HG03196 (cell line): ENCODE measurements around the gene G2E3.
"Not testable (repeated sequence)": the region's sequence is repeated elsewhere in the genome, so short reads cannot be mapped to it uniquely, and the experiment has no call there.

Source experiments
- ATAC-seq: cut with Tn5 transposase; IDR thresholded peaks from one replicate; pipeline ENCODE4 v1.9.1; 2021; ENCODE audit not compliant: unreplicated experiment

The G2E3 gene

DNA sequence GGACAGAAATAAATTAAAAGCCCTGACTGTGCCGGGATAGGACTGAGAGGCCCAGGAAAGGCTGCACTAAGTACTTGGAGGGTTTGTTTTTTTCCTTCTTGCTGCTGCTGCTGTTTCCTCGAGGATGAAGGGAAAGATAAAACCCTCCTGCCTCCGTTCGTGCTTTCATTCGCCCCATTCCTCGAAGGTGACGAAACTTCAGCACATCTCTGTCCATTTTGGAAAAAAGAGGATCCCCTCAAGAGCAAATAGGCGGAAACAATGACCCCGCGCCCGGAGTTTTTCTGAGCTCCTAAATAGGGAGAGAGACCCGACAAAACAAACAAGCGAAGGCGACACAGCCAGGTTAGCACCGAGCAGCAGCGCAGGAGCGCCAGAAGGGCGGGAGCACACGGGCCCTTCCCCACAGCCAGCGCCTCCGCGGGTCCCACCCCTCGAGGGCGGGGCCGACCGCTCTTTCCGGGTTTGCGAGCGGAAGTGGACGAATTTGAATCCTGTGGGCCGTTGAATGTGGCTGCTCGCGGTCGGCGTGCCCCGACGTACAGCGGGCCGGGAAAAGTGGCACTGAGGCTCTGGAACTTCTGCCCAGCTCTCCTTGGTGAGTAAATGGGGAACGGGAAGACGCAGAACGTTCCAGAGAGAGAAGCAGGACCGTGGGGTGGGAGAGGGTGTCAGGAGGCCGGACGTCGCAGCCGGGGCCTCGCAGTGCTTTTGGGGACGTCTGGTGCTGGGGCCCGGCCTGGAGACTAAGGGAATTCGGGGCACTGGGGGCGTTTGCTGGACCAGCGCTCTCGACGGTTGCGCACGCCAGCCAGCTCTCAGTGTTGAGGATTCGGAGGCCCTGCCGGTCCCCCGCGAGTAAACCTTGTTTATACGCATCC, at the start of gene G2E3:
Gene G2E3 (plus strand): TSS at position 484 of the 881 bp plus-strand sequence. CDS start 21,922 bp downstream, outside the sequence.
- peak; percentile 98 for ATAC-seq

- no peak for ATAC-seq
Measured at GRCh38 chr14:30517737-30518136, 41.2 kb upstream of the G2E3 start.

DNA sequence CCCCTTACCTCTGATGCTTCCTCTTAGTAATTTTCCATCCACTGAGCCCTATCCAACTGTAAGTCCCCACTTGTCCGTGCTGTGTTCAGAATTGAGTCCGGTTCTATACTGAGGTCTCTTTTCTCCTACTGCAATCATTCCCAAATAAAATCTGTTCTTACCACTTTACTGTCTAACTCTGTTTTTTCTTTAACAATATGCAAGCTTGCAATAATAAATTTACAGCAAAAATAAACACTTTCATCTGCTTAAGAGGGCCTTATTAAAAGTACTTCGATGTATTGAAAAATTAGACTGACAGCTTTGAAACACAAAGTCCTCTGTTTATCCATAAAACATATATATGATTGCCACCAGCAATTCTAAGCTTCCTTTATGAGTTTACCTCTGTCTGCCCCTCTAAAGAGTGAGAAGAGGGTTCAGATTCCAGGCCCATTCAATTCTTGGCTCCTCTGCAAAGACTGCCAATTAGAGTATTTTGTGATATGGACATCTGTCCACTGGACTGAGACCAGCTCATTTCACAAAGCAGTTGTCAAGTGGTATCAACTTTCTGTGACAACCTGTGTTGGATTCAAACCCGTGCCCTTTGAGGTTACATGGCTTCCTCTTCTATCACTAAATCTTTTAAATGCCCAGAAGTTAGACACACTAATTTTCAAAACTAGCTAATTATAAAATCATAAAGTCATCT, 39.9 kb upstream of the G2E3 start:
- no peak for ATAC-seq

GRCh38 chr14:30519961-30520360, 39.0 kb upstream of the G2E3 start:
- ATAC-seq: no peak

GRCh38 chr14:30520536-30520935, 38.4 kb upstream of the G2E3 start:
- no peak for ATAC-seq

DNA sequence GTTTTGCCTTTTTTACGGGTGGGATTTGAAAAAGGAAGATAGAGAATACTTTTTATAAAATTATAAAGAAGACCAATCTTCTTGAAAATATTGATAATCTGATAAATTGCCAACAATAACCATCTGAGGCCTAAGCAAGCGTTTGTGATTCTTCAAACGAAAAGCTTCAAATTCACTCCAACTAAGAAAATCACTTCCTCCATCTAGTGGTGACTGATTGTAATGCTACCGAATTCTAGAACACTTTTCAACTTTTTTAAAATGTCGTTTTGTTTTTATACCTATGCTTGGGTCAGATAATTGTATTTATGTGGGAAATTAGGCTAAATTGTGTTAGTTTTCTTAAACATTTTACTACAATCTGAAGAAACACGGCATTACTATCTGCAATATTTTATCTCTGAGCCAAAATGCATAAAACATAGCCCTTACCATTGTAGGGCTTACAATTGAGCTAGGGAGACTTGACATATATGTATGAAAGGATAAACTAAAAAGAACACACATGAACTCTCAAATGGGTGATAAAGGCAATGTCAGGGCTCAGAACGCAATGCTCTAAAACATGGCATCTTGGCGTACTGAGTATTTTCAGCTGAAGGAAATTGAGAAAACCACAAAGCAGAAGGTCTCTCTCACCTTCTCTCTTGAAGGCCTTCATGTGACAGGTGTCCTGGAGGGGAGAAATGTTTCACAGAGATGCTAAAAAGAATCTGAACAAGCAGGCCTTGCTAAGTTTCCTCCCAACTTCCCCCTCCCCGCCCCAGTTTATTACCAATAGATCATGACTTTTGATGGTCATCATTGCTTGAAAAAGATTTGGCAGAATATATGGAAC, 36.8 kb upstream of the G2E3 start:
- no peak for ATAC-seq

DNA sequence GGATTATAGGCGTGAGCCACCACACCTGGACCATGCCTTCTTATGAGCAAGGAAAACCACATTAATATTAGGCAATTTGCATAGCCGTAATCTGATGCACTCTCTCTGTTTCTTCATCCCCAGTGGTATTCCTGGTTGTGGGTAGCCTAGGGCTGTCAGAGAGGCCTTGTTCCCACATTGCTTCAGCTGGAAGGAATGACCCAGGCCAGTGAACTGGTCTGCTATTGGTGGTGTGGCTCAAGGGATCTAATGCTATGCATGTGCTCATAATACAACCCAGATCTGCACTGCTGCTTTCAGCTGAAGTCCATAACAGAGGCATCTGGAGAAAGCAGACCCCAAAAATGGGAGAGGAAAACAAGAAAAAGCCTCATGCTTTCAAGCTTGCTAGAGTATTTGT, 33.1 kb upstream of the G2E3 start:
- no peak for ATAC-seq

DNA sequence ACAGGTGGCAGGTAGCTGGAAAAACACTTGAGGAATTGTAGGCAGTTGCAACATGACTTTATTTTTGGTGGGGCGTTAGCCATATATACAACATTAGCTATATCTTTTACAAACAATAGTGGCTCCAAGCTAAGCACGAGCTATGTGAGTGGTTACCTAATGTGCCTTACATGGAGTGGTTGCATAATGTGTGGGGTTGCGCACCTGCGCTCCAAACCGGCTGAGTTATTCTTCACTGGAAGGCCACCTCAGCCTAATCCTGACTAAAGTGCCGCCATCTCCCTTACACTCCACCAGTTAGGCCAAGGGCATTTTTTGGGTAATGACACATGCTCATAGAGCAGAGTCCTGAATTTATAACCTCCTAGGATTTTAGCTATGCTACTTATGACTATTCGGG, 31.8 kb upstream of the G2E3 start:
- ATAC-seq: no peak

DNA sequence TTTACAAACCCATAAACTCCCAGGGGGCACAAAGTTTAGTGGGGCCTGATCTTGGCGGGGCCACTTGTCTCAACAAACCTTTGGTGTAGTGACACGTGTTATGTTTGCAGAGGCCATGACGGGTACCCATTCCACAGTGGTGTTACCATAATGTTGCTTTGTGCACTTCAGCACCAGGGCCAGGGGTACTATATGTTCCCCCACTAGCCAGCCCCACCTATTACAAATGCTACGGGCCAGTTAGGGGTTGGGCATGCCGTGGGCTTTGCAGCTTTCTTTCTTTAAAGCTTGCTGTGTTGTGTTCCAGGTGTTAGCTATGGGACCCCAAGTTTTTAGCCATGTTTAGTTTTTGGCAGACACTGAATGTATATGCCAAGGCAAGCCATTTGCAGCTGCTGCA, 30.8 kb upstream of the G2E3 start:
- ATAC-seq: no peak

DNA sequence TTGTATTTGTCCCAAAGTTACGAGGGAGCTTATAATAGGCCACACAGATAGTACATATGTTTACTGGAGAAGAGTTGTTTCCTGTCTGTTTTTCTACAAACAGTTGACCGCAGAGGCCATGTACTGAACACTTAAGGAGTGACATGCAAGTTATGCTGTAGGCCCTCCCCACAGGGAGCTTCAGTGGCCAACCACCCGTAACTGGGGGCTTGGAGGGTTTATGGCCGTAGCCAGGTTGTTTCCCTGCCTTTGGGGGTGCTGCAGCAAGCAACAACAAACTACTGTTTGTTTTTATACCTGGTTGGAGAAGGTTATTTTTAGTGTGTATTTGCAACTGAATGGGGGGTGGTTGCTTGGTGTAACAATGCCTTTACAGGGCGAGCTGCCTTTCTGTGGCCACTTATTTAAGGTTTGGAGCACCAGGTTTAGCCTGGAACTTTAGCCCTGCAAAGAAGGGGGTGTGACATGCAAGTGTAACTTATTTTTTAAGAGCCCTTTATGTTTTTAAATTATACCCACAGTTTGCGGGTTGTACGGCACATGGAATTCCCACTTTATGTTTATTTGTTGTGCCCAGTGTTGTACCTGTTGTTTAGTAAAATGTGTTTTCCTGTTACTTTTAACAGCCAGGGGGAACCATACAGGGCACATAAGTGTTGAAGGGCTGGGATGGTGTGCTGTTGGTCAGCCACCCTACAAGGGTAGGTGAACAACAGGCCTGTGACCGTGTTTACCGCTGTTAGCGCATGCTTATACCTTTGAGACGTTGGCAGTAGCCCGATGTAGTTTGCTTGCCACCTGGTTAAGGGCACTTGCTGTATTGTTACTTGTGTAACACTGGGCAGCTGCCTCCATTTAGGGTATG, 29.9 kb upstream of the G2E3 start:
- ATAC-seq: no peak

DNA sequence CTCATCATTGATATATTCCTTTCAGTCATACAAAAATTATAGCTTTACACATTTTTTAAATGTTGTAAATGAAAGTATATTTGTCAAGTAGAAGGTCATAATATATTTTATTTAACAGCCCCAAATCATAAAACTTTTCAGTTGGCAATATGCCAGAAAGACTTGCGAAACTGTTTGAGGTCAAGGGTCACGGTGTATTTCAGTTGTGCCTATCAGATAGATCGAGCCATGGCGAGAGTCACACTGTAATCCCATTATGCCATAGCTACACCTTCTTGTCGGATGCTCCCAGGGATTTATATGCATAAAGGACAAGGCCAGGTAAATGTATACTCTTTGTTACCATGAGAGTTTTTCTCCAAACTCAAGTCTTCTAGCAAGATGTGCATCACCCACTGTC, 26.7 kb upstream of the G2E3 start:
- no peak for ATAC-seq

DNA sequence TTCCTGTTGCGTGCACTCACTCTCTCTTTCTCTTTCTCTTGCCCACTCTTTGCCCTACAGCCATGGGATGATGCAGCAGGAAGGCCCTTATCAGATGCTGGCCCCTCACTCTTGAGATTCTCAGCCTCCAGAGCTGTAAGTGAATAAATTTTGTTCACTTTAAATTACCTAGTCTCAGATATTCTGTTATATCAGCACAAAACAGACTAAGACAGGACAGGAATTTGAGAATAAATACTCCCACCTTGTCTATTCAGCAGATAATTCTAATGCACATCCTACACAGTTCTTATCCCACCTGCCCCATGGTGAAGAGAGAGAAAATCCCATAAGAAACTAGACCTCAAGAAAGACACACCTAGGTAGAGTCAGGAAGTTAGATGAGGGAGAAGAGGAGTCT, 25.8 kb upstream of the G2E3 start:
- no peak for ATAC-seq

GRCh38 chr14:30541318-30541717, 17.6 kb upstream of the G2E3 start:
- no peak for ATAC-seq

DNA sequence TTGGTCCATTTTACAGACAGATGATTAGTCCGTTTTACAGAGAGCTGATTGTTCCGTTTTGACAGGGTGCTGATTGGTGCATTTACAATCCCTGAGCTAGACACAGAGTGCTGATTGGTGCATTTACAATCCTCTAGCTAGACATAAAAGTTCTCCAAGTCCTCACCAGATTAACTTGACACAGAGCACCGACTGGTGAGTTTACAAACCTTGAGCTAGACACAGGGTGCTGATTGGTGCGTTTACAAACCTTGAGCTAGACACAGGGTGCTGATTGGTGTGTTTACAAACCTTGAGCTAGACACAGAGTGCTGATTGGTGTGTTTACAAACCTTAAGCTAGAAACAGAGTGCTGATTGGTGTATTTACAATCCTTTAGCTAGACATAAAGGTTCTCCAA, 12.2 kb upstream of the G2E3 start:
- ATAC-seq: not testable (repeated sequence)

DNA sequence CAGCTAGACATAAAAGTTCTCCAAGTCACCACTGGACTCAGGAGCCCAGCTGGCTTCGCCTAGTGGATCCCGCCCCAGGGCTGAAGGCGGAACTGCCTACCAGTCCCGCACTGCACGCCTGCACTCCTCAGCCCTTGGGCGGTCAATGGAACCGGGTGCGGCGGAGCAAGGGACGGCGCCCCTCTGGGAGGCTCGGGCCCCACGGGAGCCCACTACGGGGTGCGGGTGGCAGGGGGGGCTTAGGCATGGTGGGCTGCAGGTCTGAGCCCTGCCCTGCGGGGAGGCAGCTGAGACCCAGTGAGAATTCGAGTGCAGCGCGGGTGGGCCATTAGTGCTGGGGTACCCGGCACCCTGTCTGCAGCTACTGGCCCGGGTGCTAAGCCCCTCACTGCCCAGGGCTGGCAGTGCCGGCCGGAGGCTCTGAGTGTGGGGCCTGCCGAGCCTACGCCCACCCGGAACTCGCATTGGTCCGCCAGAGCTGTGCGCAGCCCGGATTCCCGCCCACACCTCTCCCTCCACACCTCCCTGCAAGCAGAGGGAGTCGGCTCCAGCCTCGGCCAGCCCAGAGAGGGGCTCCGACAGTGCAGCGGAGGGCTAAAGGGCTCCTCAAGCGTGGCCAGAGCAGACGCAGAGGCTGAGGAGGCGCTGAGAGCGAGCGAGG, 11.4 kb upstream of the G2E3 start:
- ATAC-seq: no peak

- no peak for ATAC-seq
Measured at GRCh38 chr14:30550335-30550734, 8.6 kb upstream of the G2E3 start.

- ATAC-seq: no peak
Measured at GRCh38 chr14:30551460-30551859, 7.5 kb upstream of the G2E3 start.

DNA sequence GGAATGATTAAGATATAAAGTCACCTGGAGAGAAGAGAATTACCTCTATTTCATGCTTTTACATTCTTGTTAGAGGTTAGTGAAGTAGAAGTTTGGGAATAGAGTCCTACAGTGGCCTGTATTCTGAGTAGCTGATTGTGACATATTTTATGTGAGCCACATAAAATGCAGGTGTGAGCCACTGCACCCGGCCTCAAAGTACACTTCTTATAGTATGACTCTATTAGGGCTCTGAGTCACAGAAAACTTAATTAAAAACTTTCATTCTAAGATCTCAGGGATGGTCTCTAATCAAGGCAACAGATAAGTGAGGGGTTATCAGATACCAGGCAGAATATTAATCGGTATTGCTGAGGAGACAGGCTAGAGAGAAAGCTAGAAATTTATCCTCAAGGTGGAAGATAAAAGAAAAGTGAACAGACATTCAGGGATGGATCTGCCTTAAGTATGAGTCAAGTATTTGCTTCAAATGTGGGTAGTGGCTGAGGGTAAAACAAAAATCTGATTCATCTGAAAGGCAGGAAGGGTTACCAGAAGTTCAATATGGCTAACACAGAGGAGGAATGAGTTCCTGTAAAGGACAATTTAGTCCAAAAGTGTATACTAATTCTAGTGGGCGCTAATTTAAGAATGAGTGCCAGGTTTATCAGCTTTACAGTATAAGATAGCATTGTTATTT, 5.5 kb upstream of the G2E3 start:
- ATAC-seq: no peak

GRCh38 chr14:30558362-30558674, 640 bp upstream of the G2E3 start:
- no peak for ATAC-seq

DNA sequence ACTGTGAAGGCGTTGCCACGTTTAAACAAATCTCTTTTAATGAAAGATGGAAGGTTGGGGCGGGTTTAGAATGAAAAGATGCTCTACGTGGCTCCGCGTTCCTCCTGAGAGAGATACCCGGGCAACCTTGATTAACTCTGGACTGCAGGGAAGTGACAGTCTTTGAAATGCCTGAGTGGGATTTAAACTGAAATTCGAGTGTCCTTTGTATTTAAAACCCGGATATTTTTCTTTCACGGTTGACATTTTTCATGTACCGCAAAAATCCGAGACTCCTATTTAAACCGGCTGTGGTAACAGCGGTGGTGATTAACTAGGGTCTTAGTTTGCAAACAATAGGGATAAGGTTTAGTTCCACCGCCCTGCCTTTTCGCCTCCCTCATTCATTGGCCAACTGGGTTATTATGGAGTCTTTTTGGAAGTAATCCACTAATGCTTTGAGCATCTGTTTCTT, 707 bp downstream of the G2E3 start:
- no peak for ATAC-seq
